GM06990 (cell line): Measurements from ENCODE around the gene FRY.

Experiments
- DNase-seq: peaks from one replicate; pipeline ENCODE4 v3.0.0-alpha.2; 2011; ENCODE audit not compliant: insufficient read length; ENCODE audit errors: extremely low read depth
- H3K27me3 ChIP-seq: replicated peaks from 2 replicates; pipeline ENCODE4 v1.6.0; 2011; ENCODE audit warnings: low read length; ENCODE audit not compliant: control insufficient read depth, insufficient read depth
- H3K36me3 ChIP-seq: 2 replicates; pipeline ENCODE4 v1.5.1; 2011; ENCODE audit warnings: low read length; ENCODE audit not compliant: control insufficient read depth, insufficient read depth
- H3K4me3 ChIP-seq: replicated peaks from 2 replicates; pipeline ENCODE4 v1.5.1; 2011; ENCODE audit warnings: low read depth, mild to moderate bottlenecking, control low read depth, low read length
- TF ChIP-seq, protein P1 (sequence below): IDR thresholded peaks from 2 replicates; pipeline ENCODE4 v1.5.1; 2011; ENCODE audit warnings: low read length, control low read depth, mild to moderate bottlenecking, inconsistent platforms; ENCODE audit not compliant: insufficient read depth, poor library complexity, severe bottlenecking

Gene FRY

DNA sequence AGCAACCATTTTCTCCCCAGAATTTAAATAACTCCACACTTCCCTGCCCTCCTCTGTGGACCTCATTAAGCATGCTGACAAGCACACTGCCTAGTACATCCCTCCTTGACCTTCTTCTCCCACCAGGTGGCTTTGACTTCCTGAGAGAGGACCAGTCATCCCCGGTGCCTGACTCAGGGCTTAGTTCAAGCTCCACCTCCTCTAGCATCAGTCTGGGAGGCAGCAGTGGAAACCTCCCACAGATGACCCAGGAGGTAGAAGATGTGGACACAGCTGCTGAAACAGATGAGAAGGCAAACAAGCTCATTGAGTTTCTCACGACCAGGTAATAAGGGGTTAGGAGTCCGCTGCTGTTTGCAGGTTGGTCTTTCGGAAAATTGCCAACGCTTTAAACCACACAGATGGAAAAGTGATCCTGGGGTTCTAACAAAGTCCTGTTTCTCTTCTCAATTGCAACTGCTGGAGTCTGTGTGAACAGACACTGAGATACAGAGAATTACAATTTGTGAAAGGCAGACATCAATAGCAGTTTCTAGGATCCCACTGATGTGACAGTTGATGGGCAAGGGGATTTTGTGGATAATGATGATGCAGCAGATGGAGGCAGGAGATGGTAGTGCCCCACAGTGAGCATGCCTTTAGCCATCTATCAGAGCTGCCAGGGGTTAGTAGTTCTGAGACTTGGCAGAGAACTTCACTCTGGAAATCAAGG, 196.9 kb downstream of the FRY start:
- H3K4me3 ChIP-seq = no peak overlapping the region
- H3K36me3 ChIP-seq = no peaks in the 10 kb centered on the region
- DNase-seq = no peak
- TF ChIP-seq, protein P1, sequence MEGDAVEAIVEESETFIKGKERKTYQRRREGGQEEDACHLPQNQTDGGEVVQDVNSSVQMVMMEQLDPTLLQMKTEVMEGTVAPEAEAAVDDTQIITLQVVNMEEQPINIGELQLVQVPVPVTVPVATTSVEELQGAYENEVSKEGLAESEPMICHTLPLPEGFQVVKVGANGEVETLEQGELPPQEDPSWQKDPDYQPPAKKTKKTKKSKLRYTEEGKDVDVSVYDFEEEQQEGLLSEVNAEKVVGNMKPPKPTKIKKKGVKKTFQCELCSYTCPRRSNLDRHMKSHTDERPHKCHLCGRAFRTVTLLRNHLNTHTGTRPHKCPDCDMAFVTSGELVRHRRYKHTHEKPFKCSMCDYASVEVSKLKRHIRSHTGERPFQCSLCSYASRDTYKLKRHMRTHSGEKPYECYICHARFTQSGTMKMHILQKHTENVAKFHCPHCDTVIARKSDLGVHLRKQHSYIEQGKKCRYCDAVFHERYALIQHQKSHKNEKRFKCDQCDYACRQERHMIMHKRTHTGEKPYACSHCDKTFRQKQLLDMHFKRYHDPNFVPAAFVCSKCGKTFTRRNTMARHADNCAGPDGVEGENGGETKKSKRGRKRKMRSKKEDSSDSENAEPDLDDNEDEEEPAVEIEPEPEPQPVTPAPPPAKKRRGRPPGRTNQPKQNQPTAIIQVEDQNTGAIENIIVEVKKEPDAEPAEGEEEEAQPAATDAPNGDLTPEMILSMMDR = no peak
- H3K27me3 ChIP-seq = no peaks in the 10 kb centered on the region

DNA sequence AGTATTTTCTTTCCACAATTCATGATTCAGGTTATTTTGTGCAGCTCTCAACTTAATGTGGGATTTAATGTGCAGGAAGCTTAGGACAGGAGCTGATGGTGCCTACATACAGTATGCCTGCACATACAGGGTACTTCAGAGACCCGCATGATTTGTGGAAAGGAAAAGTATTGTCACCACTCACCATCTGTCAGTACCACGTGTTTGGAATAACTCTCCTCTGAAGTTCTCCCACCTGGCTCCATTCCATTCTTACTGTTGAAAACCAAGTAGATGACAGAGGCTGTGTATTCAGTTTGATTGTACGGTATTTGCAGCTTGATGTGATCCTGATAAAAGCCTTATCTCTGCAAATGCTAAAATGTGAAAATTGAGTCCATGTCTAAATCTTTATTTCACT, 197.9 kb downstream of the FRY start:
- Histone ChIP-seq H3K27me3 (no peaks in the 10 kb centered on the region), H3K4me3 (no peak overlapping the region), H3K36me3 (no peaks in the 10 kb centered on the region)
- DNase-seq = no peak
- TF ChIP-seq, protein P1 = no peak

DNA sequence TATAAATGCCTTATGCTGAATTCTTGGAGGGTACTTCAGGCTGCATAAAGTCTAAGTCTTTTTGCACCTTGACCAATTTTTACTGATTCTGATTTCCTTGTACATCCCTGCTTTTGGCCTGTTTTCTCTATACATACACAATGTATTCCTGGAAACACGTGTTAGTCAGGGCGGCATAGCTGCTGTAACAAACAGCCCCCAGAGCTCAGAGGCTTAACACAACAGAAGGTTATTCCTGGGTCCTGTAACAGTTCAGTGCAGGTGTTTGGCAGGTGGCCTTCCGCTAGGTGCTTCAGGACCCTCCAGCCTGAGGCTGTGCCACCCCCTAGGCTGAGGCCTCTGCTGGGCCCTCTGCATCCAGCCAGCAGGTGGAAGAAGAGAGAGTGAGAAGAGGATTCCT, 200.7 kb downstream of the FRY start:
- no peak overlapping the region for H3K4me3 ChIP-seq
- H3K27me3 ChIP-seq = no peaks in the 10 kb centered on the region
- DNase-seq = no peak
- TF ChIP-seq, protein P1 = no peak
- no peaks in the 10 kb centered on the region for H3K36me3 ChIP-seq

DNA sequence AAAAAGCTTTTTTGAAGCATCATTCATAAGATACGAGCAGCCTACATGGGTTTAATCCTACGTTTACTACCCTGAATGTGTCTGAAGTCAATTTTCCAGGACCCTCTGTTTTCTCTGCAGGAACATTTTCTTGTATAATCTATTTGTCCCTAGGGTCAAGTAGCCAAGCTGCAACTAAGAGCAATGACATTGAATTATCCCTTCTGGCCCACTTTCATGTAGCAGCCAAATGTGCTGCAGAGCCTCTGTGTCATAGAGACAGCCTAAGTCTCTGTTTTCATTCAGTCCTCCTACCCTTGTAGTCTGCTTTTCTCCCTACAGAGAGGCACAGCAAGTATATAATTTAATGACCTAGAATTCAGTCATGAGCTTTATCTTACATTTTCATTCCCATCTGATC, 201.5 kb downstream of the FRY start:
- no peak for DNase-seq
- no peaks in the 10 kb centered on the region for H3K27me3 ChIP-seq
- H3K4me3 ChIP-seq = no peak overlapping the region
- TF ChIP-seq, protein P1 = no peak
- no peaks in the 10 kb centered on the region for H3K36me3 ChIP-seq

DNA sequence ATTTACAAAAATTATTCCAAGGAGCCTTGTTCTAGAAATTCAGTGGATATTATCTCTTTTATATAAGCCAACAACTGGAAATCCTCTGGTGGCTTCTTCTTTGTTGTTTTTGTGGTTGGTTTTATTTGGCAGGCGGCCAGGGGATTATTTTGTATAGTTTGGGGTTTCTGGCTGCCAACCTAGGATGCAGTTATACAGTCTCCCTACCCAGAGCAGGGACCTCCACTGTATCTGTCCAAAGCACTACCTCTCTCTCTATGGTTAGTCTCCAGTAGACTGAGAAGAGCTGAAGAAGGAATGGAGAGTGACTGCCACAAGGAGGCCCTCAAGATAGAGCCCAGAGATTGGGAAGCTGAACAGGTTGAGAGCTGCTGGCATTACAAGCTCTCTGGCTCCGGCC, 203.3 kb downstream of the FRY start:
- TF ChIP-seq, protein P1 = no peak
- H3K27me3 ChIP-seq = no peaks in the 10 kb centered on the region
- H3K4me3 ChIP-seq = no peak overlapping the region
- DNase-seq = no peak
- H3K36me3 ChIP-seq = no peaks in the 10 kb centered on the region

DNA sequence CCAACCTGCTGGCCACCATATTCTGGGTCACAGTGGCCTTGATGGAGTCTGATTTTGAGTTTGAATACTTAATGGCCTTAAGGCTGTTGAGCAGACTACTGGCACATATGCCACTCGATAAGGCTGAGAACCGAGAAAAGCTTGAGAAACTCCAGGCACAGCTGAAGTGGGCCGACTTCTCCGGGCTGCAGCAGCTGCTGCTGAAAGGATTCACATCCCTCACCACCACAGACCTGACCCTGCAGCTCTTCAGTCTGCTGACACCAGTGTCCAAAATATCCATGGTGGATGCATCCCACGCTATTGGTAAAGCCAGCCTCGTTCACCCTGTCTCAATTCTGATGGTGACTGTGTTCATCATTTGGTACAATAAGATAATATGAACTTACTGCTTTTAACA, 206.1 kb downstream of the FRY start:
- no peak overlapping the region for H3K4me3 ChIP-seq
- H3K36me3 ChIP-seq = no peaks in the 10 kb centered on the region
- TF ChIP-seq, protein P1 = no peak
- no peak for DNase-seq
- H3K27me3 ChIP-seq = no peaks in the 10 kb centered on the region
